Thoracic aorta endothelial cell (primary cell): Measurements from ENCODE around the gene KCNQ4. TPM values are rescaled to one million over a fixed set of nuclear protein-coding genes. Genes with fewer than 3 reads are reported as not detected.

Source experiments
- small RNA-seq: library from RNA; depleted of rRNA; stranded (forward); fragments of <200 nt; gene quantifications from one replicate; pipeline ENCODE3, GENCODE V24; 2012
- total RNA-seq: library from RNA; depleted of rRNA; stranded (reverse); fragments of >200 nt; gene quantifications from 2 replicates; pipeline ENCODE4 v1.2.3, GENCODE V29; 2012

The KCNQ4 gene
- 0.07 and 0.13 TPM in 2 replicates for total RNA-seq

DNA sequence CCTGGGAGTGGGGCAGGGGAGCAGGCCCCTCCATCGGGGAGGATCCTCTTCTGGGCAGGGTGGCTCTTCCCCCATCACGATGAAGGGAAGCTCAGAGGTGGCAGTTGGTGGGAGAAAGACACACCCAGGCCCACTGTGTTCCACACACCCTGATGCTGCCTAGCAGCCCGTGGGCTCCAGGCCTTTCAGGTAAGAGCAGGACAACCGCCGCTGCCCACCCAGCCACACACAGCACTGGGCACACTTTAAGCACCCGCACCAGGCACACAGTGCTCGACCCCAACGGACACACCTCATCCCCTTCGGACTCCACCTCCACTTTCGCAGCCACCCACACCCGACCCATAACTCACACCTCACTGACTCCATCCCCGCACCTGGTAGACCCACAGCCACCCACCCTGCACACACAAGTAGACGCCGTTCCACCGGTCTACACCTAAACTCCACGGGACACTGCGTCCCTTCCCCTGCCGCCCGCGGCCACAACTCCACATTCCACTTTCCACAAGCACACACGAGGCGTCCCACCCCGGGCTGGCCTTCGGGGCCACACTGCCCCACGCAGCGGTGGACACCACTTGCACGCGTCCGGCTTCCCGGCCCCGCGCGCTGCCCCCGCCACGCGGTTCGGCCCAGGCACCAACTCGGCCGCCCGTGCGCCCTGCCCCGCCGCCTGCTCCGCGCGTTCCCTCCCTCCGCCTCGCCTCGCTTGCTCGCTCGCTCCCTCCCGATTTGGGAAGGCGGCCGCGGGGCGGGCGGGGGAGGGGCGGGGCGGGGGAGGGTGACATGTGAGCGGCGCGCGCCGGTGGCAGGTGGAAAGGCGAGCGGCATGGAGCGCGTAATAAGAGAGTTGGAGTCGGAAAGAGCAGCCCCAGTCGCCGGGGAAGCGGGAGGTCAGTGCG is at the start of gene KCNQ4:
Gene KCNQ4, plus strand, starts transcription at position 787 of the 905 bp plus-strand sequence. CDS start 307 bp downstream, outside the sequence.

DNA sequence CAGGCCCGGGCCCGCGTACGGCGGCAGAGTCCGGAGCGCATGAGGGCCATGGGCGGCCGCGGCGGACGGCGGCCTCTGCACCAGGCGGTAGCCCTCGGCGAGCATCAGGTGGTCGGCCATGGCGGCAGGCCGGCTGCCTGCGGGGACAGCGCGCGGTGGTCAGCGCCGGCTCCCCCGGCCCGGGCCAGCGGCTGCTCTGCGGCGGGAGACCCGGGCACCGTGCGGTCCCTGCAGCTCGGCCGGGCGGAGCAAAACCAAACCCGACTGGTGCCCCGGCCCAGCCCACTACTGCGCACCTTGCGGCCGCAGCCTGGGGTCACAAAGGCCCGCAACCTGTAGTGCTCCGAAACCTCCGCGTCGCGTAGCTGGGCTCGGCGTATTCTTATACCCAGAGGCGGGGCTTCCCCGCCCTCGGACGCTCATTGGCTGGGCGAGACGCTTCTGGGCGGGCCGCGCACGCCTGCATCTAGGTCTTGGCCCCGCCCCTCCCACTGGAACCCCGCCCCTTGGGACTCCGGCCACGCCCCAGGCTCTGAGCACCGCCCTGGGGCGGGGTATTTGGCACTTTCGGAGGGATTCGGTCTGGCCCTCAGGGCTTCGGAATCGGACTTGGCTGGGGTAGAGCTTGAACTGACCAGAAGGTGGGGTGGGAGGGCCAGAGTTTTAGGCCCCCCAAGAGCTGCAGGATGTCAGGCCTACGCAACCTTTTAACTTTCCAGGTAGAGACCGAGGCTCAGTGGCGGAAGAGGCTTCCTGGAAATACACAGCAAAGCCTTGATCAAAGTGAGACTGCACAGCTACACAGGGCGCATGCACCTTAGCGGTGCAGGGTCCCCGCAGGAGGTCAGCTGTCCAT is 78.6 kb downstream of the KCNQ4 start, which contains the start of gene CITED4:
Gene CITED4, minus strand, starts transcription at position 356 of the 856 bp plus-strand sequence. Its CDS starts 236 bp downstream, at position 120.

Small RNAs within 50 kb of the gene (small RNA-seq; reads per million reads assigned to genes)
- gene MIR30C1 (8.3 reads per million, percentile 90 among the genes with 10 or more reads in this experiment), gene MIR30E (1,671 reads per million, percentile 100 among the genes with 10 or more reads in this experiment), gene RN7SL326P (not detected)

Other genes with a start within 250 kb of the KCNQ4 start
- gene RIMS3, start 118.1 kb upstream of the KCNQ4 start, total RNA-seq: 0.13 and 0.22 TPM in 2 replicates
- 19.7 and 24.3 TPM in 2 replicates for gene NFYC, start 92.1 kb upstream of the KCNQ4 start, total RNA-seq
- gene CITED4, start 78.6 kb downstream of the KCNQ4 start, total RNA-seq: 3.7 and 5.2 TPM in 2 replicates
- 49.3 and 51.0 TPM in 2 replicates for gene CTPS1, start 195.9 kb downstream of the KCNQ4 start, total RNA-seq
- gene SLFNL1, start 237.9 kb downstream of the KCNQ4 start, total RNA-seq: 0.27 and 0.29 TPM in 2 replicates